Dedifferentiated amniotic fluid mesenchymal stem cell (primary cell): ENCODE measurements around the gene CTSE.
"Not testable (repeated sequence)": the region's sequence is repeated elsewhere in the genome, so short reads cannot be mapped to it uniquely, and the experiment has no call there.

Experiments used
- DNase-seq: peaks from one replicate; pipeline ENCODE4 v3.0.0-alpha.2; 2016; ENCODE audit errors: extremely low spot score

The CTSE gene

DNA sequence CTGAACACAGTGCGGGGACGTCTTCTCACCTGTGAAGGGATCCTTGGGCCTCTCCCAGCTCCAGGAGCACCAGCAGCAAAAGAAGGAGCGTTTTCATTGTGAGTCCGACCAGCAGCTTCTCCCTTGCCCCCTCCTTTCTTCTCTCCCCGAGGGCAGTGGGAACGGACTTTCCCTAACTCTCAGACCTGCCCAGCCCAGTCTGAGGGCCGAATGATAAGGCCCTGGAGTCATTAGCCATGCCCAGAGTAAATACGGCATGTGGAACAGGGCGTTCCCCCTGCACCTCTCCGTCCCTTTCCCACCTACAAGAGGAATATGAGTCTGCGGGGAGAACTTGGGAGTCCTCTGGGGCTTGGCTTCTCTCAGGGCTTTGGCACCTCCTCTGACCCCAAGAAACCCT is at the start of gene CTSE:
CTSE (minus strand) TSS at position 201 of the 400 bp plus-strand sequence; CDS start at position 97, 104 bp downstream.
- no peak for DNase-seq

DNA sequence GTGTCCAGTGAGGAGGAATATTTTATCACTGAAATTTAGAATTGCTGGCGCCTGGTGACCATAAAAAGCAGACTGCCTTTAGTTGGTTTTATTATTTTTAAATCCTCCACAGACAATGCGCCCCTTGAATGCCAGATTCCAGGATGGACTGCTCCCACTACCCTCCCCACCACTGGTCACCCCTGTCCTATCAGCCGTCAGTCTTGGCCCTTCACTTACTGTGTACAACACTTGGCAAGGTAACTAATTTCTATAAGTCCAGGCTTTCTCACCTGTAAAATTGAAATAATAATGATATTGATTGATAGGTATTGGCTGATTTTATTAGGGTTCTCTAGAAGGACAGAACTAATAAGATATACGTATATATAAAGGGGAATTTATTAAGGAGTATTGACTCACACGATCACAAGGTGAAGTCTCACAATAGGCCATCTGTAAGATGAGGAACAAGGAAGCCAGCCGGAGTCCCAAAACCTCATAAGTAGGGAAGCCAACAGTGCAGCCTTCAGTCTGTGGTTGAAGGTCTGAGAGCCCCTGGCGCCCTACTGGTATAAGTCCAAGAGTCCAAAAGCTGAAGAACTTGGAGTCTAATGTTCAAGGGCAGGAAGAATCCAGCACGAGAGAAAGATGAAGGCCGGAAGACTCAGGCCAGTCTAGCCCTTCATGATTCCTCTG is 47.1 kb upstream of the CTSE start:
- DNase-seq, result no peak

DNA sequence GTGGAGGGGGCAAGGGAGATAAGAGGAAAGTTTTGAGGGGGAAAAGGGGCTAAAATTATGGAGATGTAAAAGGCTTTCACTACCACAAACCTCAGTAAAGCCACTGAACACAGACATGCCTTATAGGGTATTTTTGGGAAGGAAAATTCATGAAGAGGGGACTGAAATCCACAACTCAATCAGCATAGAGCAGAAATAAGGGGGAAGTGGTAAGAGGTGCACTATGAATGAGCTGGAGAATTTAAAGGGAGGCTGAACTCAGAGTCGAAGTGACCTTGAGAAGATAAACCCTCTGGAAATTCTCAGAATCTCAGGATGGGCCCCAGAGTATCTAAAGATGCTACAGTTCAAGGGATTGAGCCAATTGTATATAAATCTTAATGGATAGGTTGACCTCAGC is 44.6 kb upstream of the CTSE start:
- DNase-seq, result no peak

DNA sequence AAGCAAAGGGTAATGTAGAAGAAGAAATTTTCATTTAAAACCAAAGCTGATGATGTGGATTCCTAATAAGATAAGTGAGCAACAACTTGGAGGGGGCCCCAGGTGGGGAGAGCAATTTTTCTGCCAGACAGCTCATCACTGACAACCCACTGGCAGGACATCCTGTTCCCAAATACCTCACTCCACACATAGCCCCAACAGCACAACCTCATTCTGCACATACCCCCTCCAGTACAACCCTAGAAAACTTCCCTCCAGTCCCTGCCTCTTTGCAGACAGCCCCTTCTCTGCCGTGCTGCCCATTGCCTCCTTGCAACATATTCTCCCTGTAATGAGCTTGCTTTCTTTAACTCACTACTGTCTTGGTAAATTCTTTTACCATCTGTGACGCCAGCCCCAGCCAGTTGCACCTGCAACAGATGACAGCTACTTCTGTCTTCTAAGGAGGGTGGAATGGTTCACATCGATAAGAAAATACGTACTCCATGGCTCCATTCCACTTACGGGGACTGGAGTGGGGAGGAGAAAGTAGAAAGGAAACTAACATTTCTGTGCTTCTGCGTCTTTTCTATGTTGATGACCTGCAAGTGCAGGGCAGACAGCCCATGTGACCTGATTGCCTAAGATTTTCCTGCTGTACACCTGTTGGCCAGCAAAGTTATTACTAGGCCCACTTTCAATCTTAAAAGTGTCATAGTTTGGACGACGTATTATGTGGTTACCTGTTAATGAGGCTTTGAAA is 44.0 kb upstream of the CTSE start:
- no peak for DNase-seq

DNA sequence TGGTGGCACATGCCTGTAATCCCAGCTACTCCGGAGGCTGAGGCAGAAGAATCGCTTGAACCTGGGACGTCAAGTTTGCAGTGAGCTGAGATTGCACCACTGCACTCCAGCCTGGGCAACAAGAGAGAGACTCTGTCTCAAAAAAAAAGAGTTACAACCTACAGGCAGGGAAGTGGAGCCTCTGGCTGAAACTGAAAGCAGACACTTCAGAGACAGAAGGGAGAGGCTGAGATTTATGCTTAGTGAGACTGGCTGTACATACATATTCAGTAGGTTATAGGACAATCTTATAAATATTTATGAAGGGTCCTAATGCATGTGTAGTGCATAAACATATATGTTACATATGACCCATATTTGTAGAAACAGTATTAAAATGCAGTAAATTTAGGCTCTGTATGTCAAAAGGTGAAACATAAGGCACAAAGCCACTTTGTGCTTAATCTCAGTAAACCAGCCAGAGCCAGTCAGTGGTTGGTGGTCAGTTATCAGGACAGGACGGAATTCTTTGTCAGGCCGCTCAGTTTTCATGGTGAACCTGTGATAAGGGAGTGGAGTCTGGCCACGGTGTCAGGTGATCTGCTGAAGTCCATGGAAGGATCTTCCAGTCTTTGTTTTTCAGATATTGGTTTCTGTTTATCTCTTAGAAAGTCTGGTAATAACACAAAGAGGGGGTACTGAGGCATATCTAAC is 42.9 kb upstream of the CTSE start:
- DNase-seq, result no peak

DNA sequence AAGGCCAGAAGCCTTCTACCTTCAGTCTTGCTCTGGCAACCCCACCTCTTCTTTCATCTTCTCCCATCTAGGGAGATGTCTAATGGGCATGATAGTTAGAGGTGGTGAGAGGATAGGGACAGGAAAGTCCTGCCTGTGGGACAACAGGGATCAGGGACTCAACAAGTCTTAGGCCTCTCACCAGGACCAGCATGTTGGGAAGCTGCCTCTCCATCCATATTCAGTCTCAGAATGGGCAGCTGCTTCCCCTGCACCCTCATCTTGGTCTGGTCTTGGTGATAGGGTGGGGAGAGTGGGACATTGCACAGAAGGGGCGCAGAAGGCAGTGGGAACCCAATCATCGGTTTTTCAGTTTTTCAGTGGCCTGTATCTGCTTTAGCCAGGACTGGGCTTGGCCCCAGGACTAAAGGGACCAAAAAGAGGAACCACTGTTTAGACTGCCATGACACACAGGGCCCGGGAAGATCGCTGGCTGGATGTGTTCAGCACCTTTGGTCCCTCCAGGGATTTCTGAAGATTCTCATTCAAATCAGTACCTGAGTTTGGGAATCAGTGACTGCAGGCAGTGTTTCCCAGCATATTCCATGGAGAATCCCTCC is 42.0 kb upstream of the CTSE start:
- no peak for DNase-seq

DNA sequence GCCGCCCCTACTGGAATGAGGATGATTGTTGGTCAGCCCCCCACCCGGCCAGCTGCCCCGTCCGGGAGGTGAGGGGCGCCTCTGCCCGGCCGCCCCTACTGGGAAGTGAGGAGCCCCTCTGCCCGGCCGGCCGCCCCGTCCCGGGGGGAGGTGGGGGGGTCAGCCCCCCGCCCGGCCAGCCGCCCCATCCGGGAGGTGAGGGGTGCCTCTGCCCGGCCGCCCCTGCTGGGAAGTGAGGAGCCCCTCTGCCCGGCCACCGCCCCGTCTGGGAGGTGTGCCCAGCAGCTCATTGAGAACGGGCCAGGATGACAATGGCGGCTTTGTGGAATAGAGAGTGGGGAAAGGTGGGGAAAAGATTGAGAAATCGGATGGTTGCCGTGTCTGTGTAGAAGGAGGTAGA is 40.8 kb upstream of the CTSE start:
- DNase-seq, result not testable (repeated sequence)

DNA sequence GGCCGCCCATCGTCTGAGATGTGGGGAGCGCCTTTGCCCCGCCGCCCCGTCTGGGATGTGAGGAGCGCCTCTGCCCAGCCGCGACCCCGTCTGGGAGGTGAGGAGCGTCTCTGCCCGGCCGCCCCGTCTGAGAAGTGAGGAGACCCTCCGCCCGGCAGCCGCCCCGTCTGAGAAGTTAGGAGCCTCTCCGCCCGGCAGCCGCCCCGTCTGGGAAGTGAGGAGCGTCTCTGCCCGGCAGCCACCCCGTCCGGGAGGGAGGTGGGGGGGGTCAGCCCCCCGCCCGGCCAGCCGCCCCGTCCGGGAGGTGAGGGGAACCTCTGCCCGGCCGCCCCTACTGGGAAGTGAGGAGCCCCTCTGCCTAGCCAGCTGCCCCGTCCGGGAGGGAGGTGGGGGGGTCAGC is 40.3 kb upstream of the CTSE start:
- DNase-seq, result not testable (repeated sequence)

GRCh38 chr1:206062464-206062863 is 38.8 kb upstream of the CTSE start:
- DNase-seq, result no peak

- DNase-seq, result no peak
Measured at GRCh38 chr1:206060844-206061243, 37.1 kb upstream of the CTSE start.

GRCh38 chr1:206059355-206059915 is 35.7 kb upstream of the CTSE start:
- no peak for DNase-seq

DNA sequence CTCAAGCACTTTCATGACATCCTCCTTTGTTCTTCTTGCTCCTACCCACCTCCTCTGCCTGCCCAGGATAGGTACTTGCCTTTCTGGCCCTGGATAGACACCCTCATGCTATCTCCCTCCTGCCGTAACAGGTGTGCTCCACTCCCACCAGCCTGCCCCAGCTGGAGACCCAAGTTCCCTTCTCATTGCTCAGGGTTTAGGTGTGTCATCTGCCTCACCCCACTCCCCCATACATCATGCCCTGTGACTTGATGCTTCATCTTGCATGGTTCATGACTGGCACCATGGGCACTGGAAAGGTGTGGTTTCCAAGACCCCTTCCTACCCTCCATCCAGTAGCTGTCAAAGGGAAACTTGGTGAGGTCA is 35.2 kb upstream of the CTSE start:
- DNase-seq, result no peak

DNA sequence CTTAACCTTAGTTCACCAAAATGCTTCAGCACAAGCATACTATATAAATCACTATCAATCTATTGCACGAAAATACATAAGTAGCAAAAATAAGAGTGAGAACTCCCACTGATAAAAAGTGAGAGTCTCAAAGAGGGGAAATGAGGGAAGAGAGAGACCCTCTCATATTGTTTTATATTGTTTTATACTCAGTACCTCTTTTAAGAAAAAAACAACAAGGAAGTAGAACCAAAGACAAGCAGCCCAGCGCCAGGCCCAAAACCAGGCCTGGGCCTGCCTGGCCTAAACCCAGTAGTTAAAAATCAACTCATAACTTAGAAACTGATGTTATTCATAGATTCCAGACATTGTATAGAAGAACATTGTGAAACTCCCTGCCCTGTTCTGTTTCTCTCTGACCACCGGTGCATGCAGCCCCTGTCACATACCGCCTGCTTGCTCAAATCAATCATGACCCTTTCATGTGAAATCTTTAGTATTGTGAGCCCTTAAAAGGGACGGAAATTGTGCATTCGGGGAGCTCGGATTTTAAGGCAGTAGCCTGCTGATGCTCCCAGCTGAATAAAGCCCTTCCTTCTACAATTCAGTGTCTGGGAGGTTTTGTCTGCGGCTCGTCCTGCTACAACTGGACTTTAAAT is 34.7 kb upstream of the CTSE start:
- not testable (repeated sequence) for DNase-seq

DNA sequence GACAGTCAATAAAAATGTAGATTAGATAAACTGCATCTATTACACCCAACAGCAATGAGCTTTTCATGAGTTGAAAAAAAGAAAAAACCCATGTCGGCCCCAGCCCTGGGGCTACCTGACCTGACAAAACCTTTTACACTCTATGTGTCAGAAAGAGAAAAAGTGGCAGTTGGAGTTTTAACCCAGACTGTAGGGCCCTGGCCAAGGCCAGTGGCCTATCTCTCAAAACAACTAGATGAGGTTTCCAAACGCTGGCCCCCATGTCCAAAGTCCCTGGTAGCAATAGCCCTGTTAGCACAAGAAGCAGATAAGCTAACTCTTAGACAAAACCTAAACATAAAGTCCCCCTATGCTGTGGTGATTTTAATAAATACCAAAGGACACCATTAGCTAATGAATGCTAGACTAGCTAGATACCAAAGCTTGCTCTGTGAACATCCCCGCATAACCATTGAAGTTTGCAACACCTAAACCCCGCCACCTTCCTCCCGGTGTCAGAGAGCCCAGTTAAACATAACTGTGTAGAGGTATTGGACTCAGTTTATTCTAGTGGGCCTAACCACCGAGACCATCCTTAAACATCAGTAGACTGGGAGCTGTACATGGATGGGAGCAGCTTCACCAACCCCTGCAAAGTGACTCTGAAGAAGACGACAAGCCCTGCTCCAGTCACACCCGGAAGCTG is 32.1 kb upstream of the CTSE start:
- DNase-seq, result not testable (repeated sequence)

DNA sequence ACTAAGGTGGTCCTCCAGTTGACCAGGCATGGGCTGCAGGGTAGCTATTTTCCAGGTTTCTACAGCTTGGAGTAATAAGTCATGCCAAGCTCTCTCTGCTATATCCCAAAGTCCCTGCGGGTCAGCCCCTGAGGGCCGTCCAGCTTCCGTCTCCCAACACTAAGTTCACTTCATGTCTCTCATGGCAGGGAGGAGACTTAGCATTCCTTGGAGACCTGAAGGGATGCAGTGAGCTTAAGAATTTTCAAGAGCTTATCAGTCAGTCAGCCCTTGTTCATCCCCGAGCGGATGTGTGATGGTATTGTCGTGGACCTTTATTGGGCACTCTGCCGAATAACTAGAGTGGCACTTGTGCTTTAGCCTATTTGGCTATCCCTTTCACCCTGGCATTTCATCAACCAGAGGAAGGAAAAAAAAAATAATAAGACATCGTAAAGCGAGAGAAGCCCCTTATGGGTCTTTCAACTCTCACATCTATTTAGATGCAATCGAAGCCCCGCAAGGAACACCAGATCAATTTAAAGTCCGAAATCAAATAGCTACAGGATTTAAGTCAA is 31.5 kb upstream of the CTSE start:
- not testable (repeated sequence) for DNase-seq

- not testable (repeated sequence) for DNase-seq
Measured at GRCh38 chr1:206053616-206054015, 29.9 kb upstream of the CTSE start.

- not testable (repeated sequence) for DNase-seq
Measured at GRCh38 chr1:206052919-206053610, 29.4 kb upstream of the CTSE start, which contains the start of gene RHEX. Gene RHEX (plus strand): TSS chr1:206053173. CDS start chr1:206097829, 44,656 bp downstream.

GRCh38 chr1:206052231-206052865 is 28.7 kb upstream of the CTSE start:
- DNase-seq, result not testable (repeated sequence)

DNA sequence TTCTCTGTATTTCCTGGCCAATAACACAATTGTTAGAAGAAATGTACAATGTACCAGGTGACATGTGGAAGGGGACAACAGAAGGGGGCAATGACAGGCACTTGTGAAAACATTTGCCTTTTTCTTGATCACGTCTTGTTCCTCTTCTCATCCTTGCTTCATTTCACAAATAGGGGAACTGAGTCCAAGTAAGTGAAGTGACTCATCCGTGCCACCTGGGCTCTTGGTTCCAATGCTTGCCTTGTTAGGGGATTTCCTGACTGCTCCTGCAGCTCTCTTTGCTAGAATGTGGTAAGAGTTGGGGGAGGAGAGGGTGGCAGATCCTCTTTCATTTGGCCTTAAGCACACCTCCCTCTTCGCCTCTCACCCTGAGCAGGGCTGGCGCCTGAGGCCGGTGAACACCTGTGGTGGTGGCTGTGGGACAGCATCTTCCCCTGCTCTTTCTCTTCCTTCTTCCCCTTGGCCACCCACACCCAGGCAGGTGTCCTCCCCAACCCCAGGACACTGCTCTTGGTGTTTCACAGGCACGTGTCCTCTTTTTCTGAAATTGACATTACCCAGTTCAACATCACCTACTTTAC is 27.1 kb upstream of the CTSE start:
- DNase-seq, result no peak
